Suppressor macrophage (primary cell): ENCODE results near the gene COQ10B.

Experiments used
- DNase-seq, 4 experiments: peaks; one replicate each; pipeline ENCODE4 v3.0.0-alpha.2; 2020 to 2022

The COQ10B gene

DNA sequence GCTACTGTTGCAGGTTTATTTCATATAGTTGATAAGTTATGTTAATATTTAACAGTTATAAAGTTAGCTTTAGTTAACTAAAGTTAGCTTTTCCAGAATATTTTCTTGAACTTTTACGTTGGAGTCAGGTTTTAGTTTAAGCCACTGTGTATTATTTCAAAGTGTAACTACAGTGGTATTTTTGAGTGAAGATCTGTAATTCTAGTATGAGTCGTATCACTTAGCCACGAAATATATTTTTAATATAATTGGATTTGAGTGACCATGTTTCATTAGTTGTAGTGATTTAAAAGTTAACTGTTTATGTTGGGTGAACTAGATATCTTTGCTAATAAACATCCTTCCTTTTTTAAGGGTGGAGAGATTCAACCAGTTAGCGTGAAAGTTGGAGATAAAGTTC, 49.3 kb downstream of the COQ10B start:
- no peak for DNase-seq

DNA sequence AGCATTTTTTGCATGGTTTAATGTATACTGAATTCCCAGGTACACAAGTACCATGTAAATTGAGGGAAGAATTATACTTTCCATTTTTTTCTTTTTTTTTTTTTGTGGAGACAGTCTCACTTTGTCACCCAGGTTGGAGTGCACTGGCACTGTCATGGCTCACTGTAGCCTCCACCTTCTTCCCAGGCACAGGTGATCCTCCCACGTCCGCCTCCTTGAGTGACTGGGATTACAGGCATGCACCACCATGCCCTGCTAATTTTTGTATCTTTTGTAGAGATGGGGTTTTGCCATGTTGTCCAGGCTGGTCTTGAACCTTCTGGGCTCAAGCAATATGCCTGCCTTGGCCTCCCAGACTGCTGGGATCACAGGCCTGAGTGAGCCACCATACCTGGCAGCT, 50.6 kb downstream of the COQ10B start:
- no peak for DNase-seq

DNA sequence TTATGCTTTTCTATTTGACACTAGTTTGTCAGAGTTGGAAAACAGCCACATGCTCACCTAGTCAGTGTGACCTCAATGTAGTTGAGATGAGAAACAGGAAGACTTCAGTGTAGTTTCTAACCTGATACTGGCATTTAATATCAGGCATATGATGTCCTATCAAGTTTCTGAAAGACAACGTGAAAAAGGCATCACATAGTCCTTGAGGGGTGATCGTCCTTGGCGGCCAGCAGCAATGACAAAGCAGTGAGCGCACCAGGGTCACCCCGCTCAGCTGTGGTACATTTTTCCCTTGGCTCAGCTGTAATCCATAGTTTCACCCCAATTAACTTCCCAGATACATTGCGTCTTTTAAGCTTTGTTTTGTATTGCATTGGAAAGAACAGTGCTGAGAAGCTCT, 51.2 kb downstream of the COQ10B start:
- DNase-seq, result no peak

DNA sequence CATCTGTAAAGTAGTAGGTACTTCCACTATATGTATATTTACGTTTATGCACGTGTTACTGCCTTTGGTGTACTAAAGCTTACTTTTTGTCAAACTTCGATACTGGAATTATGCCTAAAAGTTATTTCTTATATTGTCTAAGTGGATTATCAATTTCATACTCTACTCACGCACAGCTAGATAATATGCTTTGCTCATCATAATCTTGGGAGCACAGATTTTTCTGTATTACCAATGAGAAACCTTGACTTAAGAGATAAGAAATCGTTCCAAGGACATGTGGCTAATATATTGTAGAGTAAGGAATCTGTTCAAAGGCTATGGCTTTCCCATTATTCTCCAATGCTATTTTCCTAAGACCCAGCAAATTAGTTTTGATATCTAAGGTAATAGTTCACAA, 53.3 kb downstream of the COQ10B start:
- DNase-seq, result no peak

DNA sequence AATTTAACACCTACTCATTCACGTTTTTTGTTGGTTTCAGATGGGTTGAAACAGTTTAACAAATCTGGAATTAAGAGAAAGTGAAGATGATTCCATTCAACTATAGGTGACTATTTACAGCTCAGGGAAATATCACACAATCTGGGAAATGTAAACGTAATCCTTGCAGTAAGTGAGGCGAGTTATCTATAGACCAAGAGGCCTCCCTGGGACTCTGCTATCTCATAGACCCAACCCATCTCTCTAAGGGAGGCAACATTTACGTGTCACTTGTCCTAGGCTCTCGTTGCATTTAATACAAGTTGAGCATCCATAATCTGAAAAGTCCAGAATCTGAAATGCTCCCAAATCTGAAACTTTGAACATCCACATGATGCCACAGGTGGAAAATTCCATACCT, 60.6 kb downstream of the COQ10B start:
- no peak for DNase-seq

DNA sequence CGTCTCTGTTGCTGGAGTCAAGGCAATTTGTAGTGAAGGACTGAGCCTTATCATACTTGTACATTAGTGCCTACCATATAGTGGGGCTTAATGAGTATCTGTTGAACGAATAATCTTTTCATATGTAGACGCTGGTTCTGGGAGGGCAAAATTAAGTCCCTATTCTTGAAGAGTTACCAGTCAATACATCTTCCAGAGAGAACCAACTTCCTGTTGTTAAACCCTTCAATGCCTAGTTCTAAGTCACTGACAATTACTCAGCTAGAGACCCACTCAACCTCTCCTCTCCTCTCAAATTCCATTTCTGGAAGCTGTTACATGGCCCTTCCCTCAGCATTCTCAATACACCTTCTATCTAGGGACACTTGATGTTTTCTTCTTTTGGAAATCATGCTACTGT, 61.4 kb downstream of the COQ10B start:
- DNase-seq, result peak in 3 of 4 experiments; percentile 15 to 44 (median 40)

DNA sequence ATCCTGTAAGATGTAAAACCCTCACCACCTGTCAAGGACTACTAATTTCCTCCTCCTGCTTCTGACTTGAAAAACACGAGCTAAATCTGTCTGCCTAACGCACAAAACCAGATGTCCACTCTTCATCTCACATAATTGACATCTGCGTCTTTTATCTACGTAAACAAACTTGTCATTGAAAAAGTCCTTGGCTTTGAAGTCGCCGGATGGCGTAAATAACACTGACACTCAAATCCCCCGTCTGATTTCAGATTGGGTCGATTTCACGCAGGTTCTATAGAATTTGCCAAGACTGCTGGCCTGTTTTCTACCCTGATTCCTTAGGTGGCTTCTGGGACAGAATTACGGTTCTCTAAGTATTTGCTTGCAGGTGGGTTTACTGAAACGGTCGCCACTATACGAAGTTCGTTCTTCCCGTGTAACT, 62.0 kb downstream of the COQ10B start:
- peak in 1 of 4 experiments; percentile 32 for DNase-seq

DNA sequence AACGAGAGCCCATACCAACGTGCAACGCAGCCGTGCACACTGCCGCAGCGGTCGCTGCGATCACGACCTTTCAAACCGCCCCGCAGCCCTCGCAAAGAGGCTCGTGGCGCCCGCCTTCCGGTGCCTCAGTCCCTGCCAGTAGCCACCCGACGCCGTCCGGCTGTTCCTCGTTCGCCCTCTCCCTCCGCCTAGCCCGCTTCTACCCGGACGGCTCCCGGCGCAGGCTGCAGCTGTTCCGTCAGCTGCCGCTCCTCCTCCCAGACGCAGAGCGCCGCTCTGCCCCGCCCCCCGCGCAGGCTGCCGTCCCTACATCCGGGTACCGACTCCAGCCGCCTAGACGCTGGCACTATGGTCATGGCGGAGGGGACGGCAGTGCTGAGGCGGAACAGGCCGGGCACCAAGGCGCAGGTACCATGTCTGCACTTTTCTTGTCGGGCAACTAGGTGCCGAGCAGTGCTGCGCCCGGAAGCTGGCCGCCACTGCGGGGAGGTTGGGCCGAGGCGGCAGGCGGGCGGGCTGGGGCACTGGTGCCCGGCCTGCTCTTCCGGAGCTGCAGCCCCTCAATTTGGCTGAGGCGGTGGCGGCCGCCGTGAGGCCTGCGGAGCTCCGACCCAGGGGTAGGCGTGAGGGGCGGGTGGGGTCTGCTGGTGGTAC, 62.5 kb downstream of the COQ10B start, which contains the start of gene MOB4:
MOB4 (plus strand) TSS at position 328 of the 654 bp plus-strand sequence; CDS start at position 349, 21 bp downstream.
- peak; percentile 98 to 99 (median 98) for DNase-seq

DNA sequence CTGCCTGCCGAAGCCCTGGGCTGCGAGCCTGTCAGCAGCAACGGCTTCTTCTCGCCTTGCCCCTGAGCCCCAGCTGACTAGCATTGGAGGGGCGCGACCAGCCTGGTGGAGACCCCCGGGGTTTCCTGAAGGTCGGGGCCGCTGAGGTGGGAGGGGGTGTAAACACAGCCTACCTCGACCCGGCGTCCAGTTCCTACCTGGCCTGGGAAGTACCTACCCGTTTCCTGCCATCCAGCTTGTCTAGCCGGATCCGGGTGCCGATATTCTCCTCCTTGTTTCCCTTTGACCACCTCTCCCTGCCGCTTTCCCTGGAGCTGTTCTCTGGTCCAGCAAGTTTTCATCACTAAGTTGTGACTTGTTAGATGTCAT, 63.0 kb downstream of the COQ10B start:
- DNase-seq, result peak; percentile 8 to 38 (median 24)

DNA sequence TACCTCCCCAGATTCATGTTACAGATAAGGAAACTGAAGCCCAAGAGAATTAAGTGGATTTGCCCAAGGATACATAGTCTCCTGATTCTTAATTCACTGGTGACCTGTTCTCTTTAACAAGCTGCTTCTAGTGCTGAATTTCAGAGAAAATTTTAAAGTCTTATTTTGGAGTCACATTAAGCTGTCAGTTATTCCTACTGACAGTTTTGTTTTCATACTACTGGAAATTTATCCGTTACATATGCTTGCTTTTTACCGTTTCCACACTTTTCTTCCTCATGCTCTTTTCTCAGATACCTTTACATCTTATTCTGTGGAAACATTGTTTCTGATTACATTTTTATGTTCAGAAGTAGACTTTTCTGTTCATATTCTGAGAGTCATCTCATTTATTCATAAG, 63.8 kb downstream of the COQ10B start:
- DNase-seq, result no peak
